Measurements from ENCODE around the gene TBX1.

The TBX1 gene

GRCh38 chr22:19760058-19760950 is at the start of gene TBX1:
Gene TBX1 (plus strand): TSS chr22:19760778. CDS start chr22:19760844, 66 bp downstream.
- no peak for DNase-seq (ENCODE audit: low read depth, low spot score)

- no peak for DNase-seq (ENCODE audit: low read depth, low spot score)
These were observed 47.3 kb upstream of the TBX1 start for GRCh38 chr22:19713245-19713644.

- DNase-seq (ENCODE audit: low read depth, low spot score) = no peak
These were observed 46.8 kb upstream of the TBX1 start for GRCh38 chr22:19713650-19714311.

- DNase-seq (ENCODE audit: low read depth, low spot score) = no peak
These were observed 46.0 kb upstream of the TBX1 start, which contains the start of gene SEPTIN5 for GRCh38 chr22:19714312-19715187. Gene SEPTIN5 (plus strand): TSS chr22:19714503. CDS start chr22:19714589, 86 bp downstream.

GRCh38 chr22:19715188-19715930 is 45.2 kb upstream of the TBX1 start:
- DNase-seq (ENCODE audit: low read depth, low spot score) = no peak

GRCh38 chr22:19716041-19716828 is 44.3 kb upstream of the TBX1 start:
- DNase-seq (ENCODE audit: low read depth, low spot score) = no peak

- no peak for DNase-seq (ENCODE audit: low read depth, low spot score)
These were observed 43.8 kb upstream of the TBX1 start for GRCh38 chr22:19716829-19717105.

GRCh38 chr22:19717181-19717580 is 43.4 kb upstream of the TBX1 start:
- no peak for DNase-seq (ENCODE audit: low read depth, low spot score)

- DNase-seq (ENCODE audit: low read depth, low spot score) = no peak
These were observed 42.7 kb upstream of the TBX1 start for GRCh38 chr22:19717691-19718455.

- no peak for DNase-seq (ENCODE audit: low read depth, low spot score)
These were observed 42.0 kb upstream of the TBX1 start for GRCh38 chr22:19718456-19719049.

GRCh38 chr22:19719050-19719482 is 41.5 kb upstream of the TBX1 start:
- DNase-seq (ENCODE audit: low read depth, low spot score) = no peak

GRCh38 chr22:19719488-19720021 is 41.0 kb upstream of the TBX1 start:
- DNase-seq (ENCODE audit: low read depth, low spot score) = no peak

GRCh38 chr22:19720150-19720827 is 40.3 kb upstream of the TBX1 start:
- no peak for DNase-seq (ENCODE audit: low read depth, low spot score)

- DNase-seq (ENCODE audit: low read depth, low spot score) = no peak
These were observed 39.6 kb upstream of the TBX1 start for GRCh38 chr22:19720999-19721329.

- no peak for DNase-seq (ENCODE audit: low read depth, low spot score)
These were observed 39.0 kb upstream of the TBX1 start for GRCh38 chr22:19721330-19722177.

GRCh38 chr22:19722178-19722981 is 38.2 kb upstream of the TBX1 start:
- no peak for DNase-seq (ENCODE audit: low read depth, low spot score)

GRCh38 chr22:19722982-19723231 is 37.7 kb upstream of the TBX1 start:
- DNase-seq (ENCODE audit: low read depth, low spot score) = no peak
